Mesenteric fat pad (tissue), 1 donor: Measurements from ENCODE around the gene PPFIA4. TPM values are rescaled to one million over a fixed set of nuclear protein-coding genes. Genes with fewer than 3 reads are reported as not detected.

Source experiments
- DNase-seq: peaks from one replicate; pipeline ENCODE4 v3.0.0-alpha.2; 2020; ENCODE audit warnings: low spot score
- total RNA-seq: library from RNA; stranded (reverse); fragmentation: NEBNext Ultra II Directional; extraction: Animal tissue kit (Norgen Biotek cat#: 25700); gene quantifications from one replicate; pipeline ENCODE4 v1.2.1, GENCODE V29; 2021
- donor health status: DM: yes; HTN: yes; CAD: no.

Gene PPFIA4
- total RNA-seq, 1 donor from 2014 or later = 0.55 TPM

- DNase-seq = no peak
Observed at GRCh38 chr1:203056012-203056411, 29.7 kb downstream of the PPFIA4 start.

DNA sequence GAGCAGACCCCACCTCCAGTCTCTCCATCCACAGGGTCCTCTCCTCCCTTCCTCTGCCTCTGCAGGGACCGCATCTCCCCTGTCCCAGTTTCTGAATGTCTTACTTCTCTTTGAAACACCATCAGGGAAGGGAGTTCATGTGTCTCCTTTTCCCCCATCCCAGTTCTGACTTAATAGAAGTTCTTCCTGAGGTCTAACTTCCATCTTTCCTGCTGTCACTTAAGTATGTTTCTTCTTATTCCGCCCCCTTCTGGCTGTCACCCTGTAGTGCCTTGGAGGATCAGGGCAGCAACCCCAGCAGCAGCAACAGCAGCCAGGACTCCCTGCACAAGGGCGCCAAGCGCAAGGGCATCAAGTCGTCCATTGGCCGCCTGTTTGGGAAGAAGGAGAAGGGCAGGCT, 30.2 kb downstream of the PPFIA4 start:
- DNase-seq = no peak

- DNase-seq = no peak
Observed at GRCh38 chr1:203057911-203058675, 31.8 kb downstream of the PPFIA4 start.

DNA sequence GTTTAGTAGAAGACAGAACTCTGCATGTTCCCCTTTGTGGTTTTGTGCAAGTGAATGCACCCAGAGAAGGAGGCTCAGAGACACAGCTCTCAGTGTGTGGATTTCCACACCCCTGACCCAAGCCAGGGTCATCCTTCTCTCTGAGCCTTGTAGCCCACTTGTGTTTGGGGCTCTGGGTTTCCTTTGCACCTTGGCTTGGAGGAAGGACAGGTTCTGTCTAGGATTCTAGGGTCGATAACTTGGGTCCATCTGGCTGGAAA, 32.3 kb downstream of the PPFIA4 start:
- DNase-seq = no peak

DNA sequence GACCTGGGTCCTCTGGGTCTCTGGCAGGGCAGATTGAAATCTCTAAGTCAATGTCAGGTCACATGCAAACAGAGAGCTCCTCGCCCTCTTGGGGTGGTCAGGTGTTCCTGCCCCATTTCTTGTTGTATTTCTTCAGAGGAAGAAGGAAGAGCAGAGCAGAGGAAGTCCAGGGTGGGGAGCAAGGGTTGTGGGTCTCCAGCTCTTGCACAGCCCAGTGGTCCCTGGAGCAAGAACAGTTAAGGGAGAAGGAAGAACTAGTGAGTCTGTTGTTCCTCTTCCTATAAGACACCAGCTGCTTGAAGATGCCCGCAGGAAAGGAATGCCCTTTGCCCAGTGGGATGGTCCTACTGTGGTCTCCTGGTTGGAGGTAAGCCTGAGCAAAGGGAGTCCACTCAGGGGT, 33.2 kb downstream of the PPFIA4 start:
- DNase-seq = no peak

DNA sequence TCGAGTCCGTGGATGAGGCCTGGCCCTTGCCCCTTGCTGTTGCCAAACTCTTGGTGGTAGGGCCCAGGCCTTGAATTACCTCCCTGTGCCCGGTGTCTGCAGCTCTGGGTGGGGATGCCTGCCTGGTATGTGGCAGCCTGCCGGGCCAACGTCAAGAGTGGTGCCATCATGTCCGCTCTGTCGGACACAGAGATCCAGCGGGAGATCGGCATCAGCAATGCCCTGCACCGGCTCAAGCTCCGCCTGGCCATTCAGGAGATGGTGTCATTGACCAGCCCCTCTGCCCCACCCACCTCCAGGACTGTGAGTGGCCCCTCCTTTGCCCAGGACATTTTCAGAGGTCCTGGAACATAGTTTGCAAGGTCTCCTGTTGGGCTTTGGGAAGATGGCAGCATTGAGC, 33.8 kb downstream of the PPFIA4 start:
- DNase-seq = no peak

DNA sequence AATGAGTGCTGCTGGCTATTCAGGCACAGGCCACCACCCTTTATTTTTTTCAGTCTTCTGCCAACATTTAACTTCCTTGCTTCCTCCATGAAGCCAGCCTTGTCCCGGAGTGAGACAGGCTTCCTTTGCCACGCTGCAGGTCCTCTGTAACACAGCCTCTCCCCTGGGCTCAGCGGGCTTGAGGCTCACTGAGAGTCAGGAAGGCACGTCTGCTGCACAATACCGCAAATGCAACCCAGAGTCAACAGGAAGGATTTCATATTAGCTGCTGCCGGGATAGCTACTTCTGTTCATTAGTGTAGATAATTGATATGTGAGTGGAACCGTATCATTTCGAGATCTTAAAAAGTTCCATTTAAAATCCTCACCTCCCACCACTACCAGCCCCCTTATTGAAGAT, 37.0 kb downstream of the PPFIA4 start:
- no peak for DNase-seq

DNA sequence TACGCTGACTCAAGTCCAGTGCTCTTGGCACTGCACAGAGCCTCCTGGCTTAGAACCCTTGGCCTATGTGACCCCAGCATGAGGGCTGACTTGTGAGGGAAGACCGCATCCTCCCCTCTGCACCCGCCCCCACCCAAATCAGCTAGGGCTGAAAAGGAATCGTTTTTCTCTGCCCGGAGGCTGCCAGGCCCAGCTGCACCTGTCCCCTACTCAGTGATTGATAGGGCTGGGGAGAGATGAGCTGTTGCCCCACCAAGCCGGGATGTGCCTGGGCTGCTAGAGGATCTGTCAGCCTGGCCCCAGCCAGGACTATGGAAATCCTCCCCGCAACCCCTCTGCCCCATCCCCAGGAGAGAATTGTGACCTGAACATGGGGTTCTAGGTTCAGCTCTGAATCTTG, 38.9 kb downstream of the PPFIA4 start:
- DNase-seq = no peak

DNA sequence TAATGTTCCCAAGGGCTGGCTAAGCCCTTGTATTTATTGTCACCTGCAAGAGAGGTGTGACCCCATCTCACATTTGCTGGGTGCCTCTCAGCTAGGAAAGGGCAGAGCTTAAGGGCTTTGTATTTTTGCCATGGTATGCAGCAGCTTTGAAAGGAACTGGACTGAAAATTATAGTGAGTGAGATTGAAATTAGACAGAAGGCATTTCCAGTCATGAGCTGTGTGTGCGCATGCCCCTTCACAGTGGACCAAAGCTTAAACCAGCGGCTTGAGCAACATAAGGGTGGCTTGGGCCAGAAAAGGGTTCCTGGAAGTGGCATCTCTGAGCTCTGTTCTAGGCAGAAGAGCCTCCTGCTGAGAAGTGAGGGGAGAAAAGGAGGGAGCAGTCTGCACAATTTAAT, 39.7 kb downstream of the PPFIA4 start:
- no peak for DNase-seq

DNA sequence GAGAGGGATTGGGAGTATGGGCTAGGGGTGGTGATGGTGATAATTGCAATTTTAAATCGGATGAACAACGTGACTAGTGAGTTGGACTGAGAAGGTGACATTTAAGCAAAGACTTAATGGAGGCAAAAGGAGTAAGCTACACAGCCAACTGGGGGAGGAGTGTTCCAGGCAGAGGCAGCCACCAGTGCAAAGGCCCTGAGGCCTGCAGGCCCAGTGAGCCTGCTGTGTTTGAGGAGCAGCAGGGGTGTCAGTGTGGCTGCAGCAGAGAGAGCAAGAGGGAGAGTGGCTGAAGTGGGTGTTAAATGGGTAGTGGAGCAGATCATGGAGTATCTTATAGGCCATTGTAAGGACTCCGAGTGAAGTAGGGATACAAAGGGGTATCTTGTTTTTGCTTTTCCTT, 40.7 kb downstream of the PPFIA4 start:
- DNase-seq = no peak

- no peak for DNase-seq
Observed at GRCh38 chr1:203069030-203069747, 42.9 kb downstream of the PPFIA4 start.

- DNase-seq = no peak
Observed at GRCh38 chr1:203072002-203072602, 45.8 kb downstream of the PPFIA4 start.

GRCh38 chr1:203072911-203073310, 46.6 kb downstream of the PPFIA4 start:
- DNase-seq = no peak

DNA sequence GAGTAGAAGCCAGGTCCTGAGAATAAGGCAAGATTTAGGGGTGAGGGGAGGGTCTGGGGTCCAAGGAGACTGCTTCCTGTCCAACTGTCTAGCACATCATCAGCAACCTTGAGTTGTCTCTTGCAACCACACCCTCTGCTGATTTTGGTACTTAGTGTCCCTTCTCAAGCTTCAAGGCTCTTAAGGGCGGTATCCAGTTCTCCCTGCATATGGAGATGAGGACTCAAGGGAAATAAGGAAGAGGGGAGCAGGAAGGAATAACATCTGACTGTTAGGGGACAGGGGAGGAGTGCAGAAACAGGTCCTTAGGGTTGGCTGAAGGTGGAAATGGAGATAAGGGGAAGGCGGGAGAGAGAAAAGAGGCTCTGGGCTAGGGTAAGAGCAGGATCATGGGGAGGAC, 47.2 kb downstream of the PPFIA4 start:
- DNase-seq = no peak

DNA sequence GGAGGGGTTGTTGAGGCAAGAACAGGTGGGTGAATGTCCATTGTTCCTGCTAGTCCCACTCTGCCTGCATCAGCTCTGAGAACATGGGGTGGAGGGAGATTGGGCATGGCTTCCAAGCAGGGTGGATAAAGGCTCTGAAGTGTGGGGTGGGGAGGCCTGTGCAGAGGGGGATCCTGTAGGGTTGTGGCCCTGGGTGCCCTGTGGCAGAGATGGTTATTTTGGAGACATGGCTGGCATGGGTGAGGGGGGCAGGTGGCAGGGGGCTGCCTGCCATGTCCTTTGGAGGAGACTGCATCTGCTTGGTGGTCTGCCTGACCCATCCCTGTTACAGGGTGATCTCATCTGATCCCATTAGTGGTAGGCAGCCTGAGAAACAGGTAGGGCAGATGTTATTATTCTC, 48.3 kb downstream of the PPFIA4 start:
- DNase-seq = no peak

DNA sequence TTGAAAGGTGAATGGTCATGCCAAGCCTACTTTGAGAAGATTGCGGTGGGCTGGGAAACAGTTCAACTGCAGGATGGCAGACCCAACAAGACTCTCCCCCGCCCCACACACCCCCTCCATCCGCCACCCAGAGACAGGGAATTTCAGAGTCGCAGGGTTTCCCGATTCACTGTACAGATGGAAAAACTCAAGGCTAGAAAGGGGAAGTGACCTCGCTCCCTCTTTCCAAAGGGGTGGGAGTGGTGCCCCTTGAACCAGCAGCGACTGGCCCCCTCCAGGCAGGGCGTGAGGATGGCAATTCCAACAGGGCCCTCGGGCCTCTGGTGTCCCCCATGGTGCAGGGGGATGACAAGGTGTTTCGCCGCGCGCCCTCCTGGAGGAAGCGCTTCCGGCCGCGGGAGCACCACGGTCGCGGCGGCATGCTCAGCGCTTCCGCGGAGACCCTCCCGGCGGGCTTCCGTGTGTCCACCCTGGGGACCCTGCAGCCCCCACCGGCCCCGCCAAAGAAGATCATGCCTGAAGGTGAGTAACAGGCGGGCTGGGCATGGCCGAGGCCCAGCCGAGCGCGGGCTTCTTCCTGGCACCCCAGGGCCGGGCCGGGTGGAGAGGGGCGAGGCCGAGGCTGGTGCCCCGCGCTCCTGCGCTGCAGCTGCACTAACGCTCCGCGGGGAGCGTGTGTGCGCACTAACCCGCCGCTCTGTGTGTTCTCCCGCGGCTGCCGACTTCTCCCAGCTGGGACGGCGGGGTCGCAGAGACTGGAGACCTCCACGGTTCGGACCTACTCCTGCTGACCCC, 49.1 kb downstream of the PPFIA4 start:
- no peak for DNase-seq

DNA sequence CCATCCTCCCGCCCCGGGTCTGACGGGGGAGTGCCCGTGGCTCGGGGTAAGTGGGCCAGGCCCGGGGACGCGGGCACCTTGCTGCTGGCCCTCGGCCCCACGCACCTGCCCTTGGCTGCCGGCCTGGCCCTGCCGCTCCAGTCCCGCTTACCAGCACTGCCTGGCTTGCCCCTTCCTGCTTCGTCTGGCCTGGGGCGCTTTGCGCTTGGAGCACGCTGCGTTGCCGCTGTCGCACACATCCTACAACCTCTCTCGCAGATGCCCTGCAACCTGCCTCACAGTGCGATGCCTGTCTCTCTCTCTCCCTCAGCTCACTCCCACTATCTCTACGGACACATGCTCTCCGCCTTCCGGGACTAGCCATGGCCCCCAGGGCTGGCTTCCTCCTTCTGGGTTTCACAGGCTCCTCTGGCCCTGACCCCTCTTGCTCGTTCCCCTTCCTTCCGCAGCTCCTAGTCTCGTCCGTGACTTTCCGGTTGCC, 49.8 kb downstream of the PPFIA4 start:
- no peak for DNase-seq

DNA sequence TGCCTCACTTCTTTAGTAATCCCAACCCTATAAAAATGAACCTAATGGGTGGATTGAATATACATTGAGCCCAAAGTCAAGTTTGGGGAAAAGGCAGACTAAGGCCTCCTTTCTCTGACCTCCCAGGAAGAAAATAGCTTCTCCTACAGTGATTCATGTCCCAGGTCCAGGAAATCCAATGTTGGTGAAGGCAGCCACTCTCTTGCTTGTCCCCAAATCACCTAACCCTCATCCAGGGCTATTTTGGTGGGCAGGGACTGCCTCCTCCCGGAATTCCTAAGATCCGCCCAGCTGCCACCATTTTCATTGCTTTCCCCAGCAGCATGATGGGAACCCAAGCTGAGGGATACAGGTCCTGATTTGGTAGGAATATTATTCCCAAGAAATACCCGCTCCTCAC, 51.1 kb downstream of the PPFIA4 start:
- no peak for DNase-seq

GRCh38 chr1:203077956-203078355, 51.7 kb downstream of the PPFIA4 start:
- DNase-seq = no peak

DNA sequence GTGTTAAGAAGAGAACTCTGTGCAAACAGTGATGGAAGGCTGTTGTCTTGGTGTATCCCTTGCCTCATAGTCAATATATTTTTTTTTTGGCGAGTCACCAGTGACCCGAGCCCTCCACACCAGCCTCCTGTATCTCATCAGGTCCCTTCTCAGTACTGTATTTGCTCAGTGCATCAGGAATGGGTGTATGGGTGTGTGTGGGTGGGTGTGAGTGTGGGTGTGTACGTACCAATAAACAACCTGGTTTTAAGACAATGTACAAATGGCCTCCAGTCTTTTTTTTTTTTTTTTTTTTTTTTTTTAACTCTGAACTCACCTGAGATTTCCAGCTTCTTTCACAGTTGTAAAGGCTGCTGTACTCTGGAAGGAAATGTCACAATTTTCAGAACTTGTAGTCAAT, 52.2 kb downstream of the PPFIA4 start:
- no peak for DNase-seq

DNA sequence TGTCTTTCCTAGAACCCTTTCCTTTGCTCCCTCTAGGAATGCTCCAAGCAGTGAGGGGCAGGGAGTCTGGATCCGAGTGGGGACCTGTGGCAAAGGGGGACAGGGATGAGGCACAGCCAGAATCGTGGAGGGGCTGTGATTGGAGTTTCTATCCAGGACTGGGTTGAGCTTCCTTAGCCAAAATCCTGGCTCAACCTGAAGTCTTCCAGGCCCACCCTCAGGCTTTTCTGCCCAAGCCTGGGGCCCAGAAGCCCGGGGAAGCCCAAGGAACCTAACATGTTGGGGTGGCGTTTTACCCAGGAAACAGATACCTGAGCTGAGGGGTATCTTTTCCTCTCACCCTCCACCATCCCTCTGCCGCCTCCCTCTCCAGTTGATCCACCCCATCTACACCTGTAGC, 54.2 kb downstream of the PPFIA4 start:
- peak; percentile 76 for DNase-seq
